GM12872 (cell line): ENCODE data around the gene PRICKLE3.

Experiments used
- TF ChIP-seq, protein P1 (sequence below): IDR thresholded peaks from 3 replicates; pipeline ENCODE4 v1.5.1; 2011; ENCODE audit warnings: low read depth, mild to moderate bottlenecking, low read length, moderate library complexity; ENCODE audit not compliant: insufficient read depth

The PRICKLE3 gene

DNA sequence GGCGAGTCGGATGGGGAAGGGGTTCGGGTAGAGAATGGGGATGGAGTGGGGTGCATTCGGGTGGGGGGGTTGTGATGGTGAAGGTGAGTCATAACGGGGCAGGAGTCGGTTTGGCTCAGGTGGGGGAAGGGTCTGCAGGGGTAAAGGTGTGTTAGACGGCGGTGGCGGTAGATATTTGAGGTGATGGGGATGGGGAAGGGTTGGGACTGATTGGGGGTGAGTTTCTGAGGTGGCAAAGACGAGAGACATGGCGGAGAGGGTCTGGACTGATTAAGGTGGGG is 13.1 kb upstream of the PRICKLE3 start:
- TF ChIP-seq, protein P1, sequence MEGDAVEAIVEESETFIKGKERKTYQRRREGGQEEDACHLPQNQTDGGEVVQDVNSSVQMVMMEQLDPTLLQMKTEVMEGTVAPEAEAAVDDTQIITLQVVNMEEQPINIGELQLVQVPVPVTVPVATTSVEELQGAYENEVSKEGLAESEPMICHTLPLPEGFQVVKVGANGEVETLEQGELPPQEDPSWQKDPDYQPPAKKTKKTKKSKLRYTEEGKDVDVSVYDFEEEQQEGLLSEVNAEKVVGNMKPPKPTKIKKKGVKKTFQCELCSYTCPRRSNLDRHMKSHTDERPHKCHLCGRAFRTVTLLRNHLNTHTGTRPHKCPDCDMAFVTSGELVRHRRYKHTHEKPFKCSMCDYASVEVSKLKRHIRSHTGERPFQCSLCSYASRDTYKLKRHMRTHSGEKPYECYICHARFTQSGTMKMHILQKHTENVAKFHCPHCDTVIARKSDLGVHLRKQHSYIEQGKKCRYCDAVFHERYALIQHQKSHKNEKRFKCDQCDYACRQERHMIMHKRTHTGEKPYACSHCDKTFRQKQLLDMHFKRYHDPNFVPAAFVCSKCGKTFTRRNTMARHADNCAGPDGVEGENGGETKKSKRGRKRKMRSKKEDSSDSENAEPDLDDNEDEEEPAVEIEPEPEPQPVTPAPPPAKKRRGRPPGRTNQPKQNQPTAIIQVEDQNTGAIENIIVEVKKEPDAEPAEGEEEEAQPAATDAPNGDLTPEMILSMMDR = no peak

DNA sequence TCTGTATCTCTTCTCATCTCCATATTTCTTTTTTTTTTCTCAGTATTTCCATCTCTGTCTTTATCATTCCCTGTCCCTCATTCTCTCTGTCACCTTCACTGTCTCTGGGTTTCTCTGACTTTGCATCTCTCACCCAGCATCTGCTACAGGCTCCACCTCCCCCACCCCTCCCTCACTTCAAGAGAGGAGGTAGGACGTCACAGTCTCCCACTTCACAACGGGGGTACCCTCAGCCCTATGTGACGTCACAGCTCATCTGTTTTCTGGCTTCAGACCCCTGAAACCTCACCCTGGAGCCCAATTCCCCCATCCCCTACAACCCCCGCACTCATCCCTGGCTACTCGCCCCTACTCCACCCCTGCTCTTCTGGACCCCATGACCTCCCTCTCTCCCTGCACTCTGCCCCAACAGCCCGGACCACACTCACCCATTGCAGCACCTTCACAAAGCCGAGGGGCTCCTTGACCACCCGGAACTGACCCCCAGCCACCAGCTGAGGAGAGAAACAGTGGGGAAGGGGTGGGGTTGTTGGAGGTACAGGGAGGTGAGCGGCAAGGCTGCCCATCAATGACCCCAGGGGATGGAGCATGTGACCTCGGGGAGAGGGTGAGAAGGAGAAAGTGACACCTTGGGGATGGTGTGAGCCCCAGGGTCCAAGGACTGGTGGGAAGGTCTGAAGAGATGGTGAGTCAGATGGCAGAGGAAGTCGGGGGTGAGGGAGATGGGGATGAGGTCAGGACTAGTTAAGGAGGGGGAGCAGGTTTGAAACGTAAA is 12.6 kb upstream of the PRICKLE3 start:
- TF ChIP-seq, protein P1 = no peak

DNA sequence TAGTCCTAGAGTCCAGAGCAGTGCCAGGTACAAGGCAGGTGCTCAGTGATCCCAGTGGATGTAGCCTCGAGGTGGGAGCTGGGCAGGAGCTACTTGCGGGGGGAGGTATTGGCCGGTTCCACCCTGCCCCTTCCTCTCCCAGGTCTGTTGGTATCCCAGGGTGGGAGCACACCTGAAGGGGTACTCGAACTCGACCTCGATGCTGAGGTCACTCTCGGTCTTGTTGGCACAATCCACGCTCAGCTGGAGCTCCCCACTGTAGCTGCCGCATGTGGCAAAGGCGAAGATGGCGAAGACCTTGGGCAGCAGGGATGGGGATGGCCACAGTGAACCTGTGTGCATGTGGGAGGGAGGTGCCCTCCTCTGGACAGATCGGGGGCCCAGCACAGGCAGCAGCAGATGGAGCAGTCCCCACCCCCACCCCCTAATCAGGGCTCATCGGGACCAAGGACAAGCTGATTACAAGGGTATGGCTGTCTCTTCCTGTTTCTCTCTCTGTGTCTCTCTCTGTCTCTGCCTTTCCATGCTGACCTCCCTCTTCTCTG is 11.4 kb upstream of the PRICKLE3 start:
- TF ChIP-seq, protein P1 = no peak

DNA sequence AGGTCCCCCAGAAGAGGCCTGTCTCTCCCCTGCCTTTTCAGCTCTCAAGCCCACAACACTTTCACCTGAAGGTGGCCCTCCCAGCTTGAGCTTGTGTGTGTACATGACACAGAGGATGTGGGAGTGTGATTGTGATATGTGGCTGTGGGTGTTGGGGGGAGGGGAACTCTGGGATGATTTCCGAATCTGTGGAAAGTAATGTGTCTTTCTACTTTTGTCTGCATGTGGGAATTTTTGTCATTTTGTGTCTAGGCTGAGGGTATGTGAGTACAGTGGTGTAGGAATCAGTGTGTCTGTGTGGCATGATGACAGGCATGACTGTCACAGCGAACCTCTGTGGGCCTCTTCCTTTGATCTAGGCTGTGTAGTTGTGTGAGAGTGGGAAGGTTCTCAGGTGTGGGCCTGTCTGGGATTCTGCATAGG is 7.4 kb upstream of the PRICKLE3 start:
- TF ChIP-seq, protein P1 = no peak

DNA sequence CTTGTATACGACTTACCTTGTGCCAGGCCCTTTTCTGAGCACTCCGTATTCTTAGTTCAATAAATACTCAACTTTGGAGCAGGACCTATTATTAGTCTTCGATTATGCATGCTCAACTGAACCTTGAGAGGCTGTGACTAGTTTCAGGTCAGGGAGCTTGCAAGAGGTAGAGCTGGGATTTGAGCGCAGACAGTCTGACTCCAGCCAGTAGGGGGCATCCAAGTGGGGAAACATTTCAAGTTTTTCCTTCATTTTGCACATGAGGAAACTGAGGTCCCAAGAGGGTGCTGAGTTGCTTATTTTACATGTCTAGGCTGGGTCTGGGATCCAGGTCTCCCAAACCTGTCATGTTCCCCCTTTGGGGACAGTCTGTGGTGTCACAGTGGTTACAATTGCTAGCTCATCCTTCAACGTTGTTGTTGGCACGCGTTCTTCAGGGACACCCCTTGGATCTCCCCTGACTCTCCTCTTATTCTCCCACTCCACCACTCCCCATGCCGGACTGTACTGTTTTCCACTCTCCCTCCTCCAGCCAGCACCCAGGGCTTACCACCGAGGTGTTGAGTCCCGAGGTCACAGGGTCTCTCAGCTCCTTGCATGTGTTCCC is 6.7 kb upstream of the PRICKLE3 start:
- TF ChIP-seq, protein P1 = peak; percentile 69

DNA sequence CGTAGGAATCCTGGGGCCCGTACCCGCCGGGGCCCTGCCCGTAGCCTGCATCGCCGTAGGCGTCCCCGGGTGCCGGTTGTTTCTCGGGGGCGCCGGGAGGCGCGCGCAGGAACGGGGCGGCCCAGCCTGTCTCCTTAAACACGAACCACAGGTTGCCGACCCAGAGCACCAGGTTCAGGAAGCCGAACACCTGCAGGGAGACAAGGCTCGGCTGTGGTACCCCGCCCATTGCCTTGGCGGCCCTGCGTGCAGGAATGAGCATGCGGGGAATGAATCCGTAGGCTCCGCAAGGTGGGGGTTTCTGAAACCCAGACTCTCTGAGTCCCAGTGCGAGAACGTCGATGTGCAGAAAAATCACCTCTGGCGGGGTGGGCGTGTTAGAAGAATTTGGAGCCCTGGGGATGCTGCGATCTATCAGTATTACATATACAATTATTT is 5.4 kb upstream of the PRICKLE3 start:
- TF ChIP-seq, protein P1 = no peak

DNA sequence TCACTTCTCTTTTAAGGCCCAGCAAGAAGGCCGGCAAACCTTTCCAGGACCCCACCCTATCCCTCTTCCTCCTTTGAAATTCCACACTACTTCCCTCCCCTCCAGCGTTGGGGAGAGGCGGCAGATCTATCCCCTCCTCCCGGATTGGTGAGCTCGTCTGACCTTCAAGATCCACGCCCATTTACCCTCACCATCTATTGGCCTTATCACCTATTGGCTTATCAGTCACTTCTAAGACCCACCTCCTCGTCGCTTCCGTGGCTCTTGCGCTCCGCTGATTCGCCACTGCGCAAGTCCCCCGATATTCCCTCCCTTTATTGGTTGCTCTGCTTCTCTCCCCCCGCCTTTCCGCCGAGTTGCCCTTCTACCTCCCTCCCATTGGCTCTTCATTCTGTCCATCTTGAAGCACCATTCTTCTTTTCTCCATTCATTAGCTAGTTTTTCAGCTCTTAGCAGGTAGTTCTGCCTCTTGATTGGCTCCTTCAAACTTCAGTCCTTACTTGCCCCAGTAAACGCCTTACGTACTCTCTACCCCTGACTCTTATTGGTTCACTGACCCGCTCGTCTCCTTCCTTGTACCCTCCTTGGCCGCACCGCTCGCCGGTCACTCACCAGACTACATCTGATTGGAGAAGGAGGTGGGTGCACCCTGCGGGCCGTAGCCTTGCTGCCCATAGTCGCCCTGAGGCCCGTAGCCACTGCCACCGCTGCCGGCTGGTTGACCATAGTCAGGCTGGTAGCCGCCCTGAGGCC is 4.8 kb upstream of the PRICKLE3 start:
- TF ChIP-seq, protein P1 = no peak
